OCI-LY3 (cell line): Measurements from ENCODE around the gene HMGN4.

Experiments
- CTCF ChIP-seq: fragments of 200-600, 300-600 bp; sonication (generic); IDR thresholded peaks from 2 replicates; pipeline ENCODE4 v1.5.1; 2014; ENCODE audit warnings: antibody characterized with exemption, low read length, low read depth
- EZH2phosphoT487 ChIP-seq: fragments of 200-600 bp; shearing (Covaris generic); IDR thresholded peaks from 2 replicates; pipeline ENCODE4 v1.6.1; 2018; ENCODE audit warnings: antibody characterized with exemption, mixed run types, low read depth

- TF ChIP-seq CTCF (no peak), EZH2phosphoT487 (no peak)
These were observed 43.2 kb downstream of the HMGN4 start for GRCh38 chr6:26581164-26581915.
